HepG2 (cell line): ENCODE measurements around the gene WBP1. TPM values are rescaled to one million over a fixed set of nuclear protein-coding genes. Genes with fewer than 3 reads are reported as not detected.

Experiments used
- CCAR2 ChIP-seq: fragments of 200-400 bp; formaldehyde crosslinking; optimal IDR thresholded peaks from 2 replicates; pipeline ENCODE3; 2018; ENCODE audit warnings: low read depth, mild to moderate bottlenecking, low read length, moderate library complexity
- ETV5 ChIP-seq: IDR thresholded peaks from 2 replicates; pipeline ENCODE4 v1.6.1; 2018; ENCODE audit warnings: missing biosample characterization, missing genetic modification reagents, inconsistent platforms, borderline replicate concordance
- FIP1L1 ChIP-seq: fragments of 200-400 bp; formaldehyde crosslinking; IDR thresholded peaks from 2 replicates; pipeline ENCODE4 v1.6.1; 2018; ENCODE audit warnings: low read depth, mild to moderate bottlenecking, low read length, moderate library complexity, borderline replicate concordance; ENCODE audit not compliant: insufficient read depth
- KLF15 ChIP-seq: sonication (generic); formaldehyde crosslinking; IDR thresholded peaks from 2 replicates; pipeline ENCODE4 v1.8.1; 2023; ENCODE audit warnings: borderline replicate concordance, mild to moderate bottlenecking, inconsistent platforms, missing genetic modification reagents, mixed read lengths
- MTA3 ChIP-seq: sonication (generic); formaldehyde crosslinking; IDR thresholded peaks from 2 replicates; pipeline ENCODE4 v1.4.0; 2020; ENCODE audit warnings: missing genetic modification reagents
- MTF1 ChIP-seq: sonication (generic); formaldehyde crosslinking; IDR thresholded peaks from 2 replicates; pipeline ENCODE4 v1.5.0; 2020; ENCODE audit warnings: missing genetic modification reagents
- REPIN1 ChIP-seq: sonication (generic); formaldehyde crosslinking; IDR thresholded peaks from 2 replicates; pipeline ENCODE4 v1.8.0; 2022; ENCODE audit warnings: missing genetic modification reagents, low read depth, mild to moderate bottlenecking, borderline replicate concordance
- SALL1 ChIP-seq: sonication (generic); formaldehyde crosslinking; IDR thresholded peaks from 2 replicates; pipeline ENCODE4 v1.8.0; 2022; ENCODE audit warnings: mild to moderate bottlenecking, missing genetic modification reagents
- ZBTB20 ChIP-seq: sonication (generic); formaldehyde crosslinking; IDR thresholded peaks from 2 replicates; pipeline ENCODE4 v1.8.1; 2023; ENCODE audit warnings: missing genetic modification reagents, low read depth, mild to moderate bottlenecking, borderline replicate concordance
- ZNF256 ChIP-seq: sonication (generic); formaldehyde crosslinking; conservative IDR thresholded peaks from 2 replicates; pipeline ENCODE4 v1.4.0; 2020; ENCODE audit warnings: missing genetic modification reagents
- ZNF292 ChIP-seq: sonication (generic); formaldehyde crosslinking; IDR thresholded peaks from 2 replicates; pipeline ENCODE4 v1.8.1; 2022; ENCODE audit warnings: mild to moderate bottlenecking, low read depth, missing genetic modification reagents, borderline replicate concordance
- ZNF329 ChIP-seq: sonication (generic); formaldehyde crosslinking; IDR thresholded peaks from 2 replicates; pipeline ENCODE4 v1.9.0; 2021; ENCODE audit warnings: low read depth, mild to moderate bottlenecking, missing genetic modification reagents
- ZNF446 ChIP-seq: sonication (generic); formaldehyde crosslinking; IDR thresholded peaks from 2 replicates; pipeline ENCODE4 v1.5.0; 2020; ENCODE audit warnings: mild to moderate bottlenecking, missing genetic modification reagents
- ZNF547 ChIP-seq: sonication (generic); formaldehyde crosslinking; IDR thresholded peaks from 2 replicates; pipeline ENCODE4 v1.5.1; 2020; ENCODE audit warnings: mild to moderate bottlenecking, missing genetic modification reagents
- ZNF557 ChIP-seq: sonication (generic); formaldehyde crosslinking; IDR thresholded peaks from 2 replicates; pipeline ENCODE4 v1.4.0; 2020; ENCODE audit warnings: missing genetic modification reagents
- ZNF607 ChIP-seq: sonication (generic); formaldehyde crosslinking; IDR thresholded peaks from 2 replicates; pipeline ENCODE4 v1.5.1; 2020; ENCODE audit warnings: missing genetic modification reagents, mild to moderate bottlenecking, borderline replicate concordance
- polyA plus RNA-seq, 8 experiments: library from polyadenylated mRNA; depleted of rRNA in 3 of 8; stranded (reverse) in 7 of 8; unstranded in 1 of 8; fragments of >200 nt; fragmentation: Illumina TruSeq in 4 of 8; extraction: Trizol in 4 of 8; gene quantifications; 2 replicates each; pipeline versions ENCODE4 v1.2.1 to v1.2.3, GENCODE V29; 2011 to 2016; ENCODE audit warnings: low read depth in 4 of 8, missing spikeins in 1 of 8, mixed read lengths in 1 of 8; ENCODE audit not compliant: insufficient read depth in 1 of 8
- total RNA-seq, 5 experiments: library from RNA; depleted of rRNA; stranded (reverse); fragments of >200 nt; fragmentation: Illumina TruSeq; extraction: Trizol; gene quantifications; 2 replicates each; pipeline ENCODE4 v1.2.3, GENCODE V29; 2016; ENCODE audit warnings: low read depth in 1 of 5
- TF ChIP-seq, protein P1 (sequence below): sonication (generic); formaldehyde crosslinking; IDR thresholded peaks from 2 replicates; pipeline ENCODE4 v1.5.1; 2020; ENCODE audit warnings: mild to moderate bottlenecking, missing genetic modification reagents, borderline replicate concordance
- TF ChIP-seq, protein P2 (sequence below): sonication (generic); formaldehyde crosslinking; IDR thresholded peaks from 2 replicates; pipeline ENCODE4 v1.4.0; 2020; ENCODE audit warnings: missing genetic modification reagents, low read depth, mild to moderate bottlenecking, borderline replicate concordance
- TF ChIP-seq, protein P3 (sequence below): sonication (generic); formaldehyde crosslinking; IDR thresholded peaks from 2 replicates; pipeline ENCODE4 v1.5.0; 2020; ENCODE audit warnings: missing genetic modification reagents

WBP1 gene
- total and polyA plus RNA-seq, 2 of the 13 experiments (the other 11 are each of a cell fraction or from before 2014, with no cell fraction given), result 38.8 to 85.7 TPM

DNA sequence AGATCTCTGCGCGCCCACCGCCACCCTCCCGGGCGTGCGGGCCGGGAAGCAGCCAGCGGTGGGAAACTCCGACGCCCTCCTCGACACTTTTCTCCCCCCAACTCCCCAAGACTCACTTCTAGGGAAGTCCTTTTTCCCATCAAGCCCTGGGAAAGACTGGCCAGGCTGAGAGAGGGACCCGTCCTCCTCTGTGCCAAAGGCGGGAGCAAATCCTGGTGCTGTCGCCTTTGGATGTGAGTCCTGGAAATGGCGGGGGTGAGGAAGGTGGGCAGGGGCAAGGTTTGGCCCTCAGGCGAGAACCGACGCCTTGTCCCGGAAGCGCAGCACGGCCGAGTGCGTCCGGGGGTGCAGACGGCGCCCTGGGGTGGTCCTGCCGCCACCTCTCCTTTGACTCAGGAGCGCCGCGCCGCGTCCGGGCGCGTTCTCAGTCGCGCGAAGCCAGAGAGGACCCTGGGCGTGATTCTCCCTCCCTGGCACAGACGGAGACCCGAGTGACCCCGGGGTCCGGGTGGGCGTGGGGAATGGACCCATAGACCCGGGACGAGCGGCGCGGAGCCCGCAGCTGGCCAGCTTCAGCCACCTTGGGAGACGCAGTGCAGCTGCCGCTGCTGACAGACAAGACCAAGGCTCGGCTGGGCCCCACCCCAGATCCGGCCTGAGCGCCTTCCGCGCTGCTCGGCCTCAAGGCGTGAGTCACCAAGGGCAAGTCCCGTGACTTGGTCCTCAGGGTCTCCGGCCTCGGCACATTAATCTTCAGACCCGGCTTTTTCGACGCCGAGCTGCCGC lies 44.7 kb downstream of the WBP1 start (continued):
- TF ChIP-seq CCAR2 (peak; percentile 32), ZNF547 (peak; percentile 72), ZNF446 (CRISPR knock-in tag) (peak; percentile 95), ZBTB20 (peak; percentile 22; the same call in 1 of the 2 replicates), ZNF329 (CRISPR knock-in tag) (peak; percentile 55; the same call in 1 of the 2 replicates), ZNF607 (CRISPR knock-in tag) (peak; percentile 84; the same call in 1 of the 2 replicates), MTF1 (CRISPR knock-in tag) (0 out of 2 replicates have a peak, but pooled peaks have one; percentile 31), ZNF292 (peak; percentile 54), SALL1 (CRISPR knock-in tag) (peak; percentile 55), ZNF256 (no peak), REPIN1 (CRISPR knock-in tag) (peak; percentile 60), ZNF557 (CRISPR knock-in tag) (0 out of 2 replicates have a peak, but pooled peaks have one; percentile 9), MTA3 (CRISPR knock-in tag) (no peak), FIP1L1 (no peak; the same call in 1 of the 2 replicates), KLF15 (CRISPR knock-in tag) (peak; percentile 81; the same call in 1 of the 2 replicates), ETV5 (CRISPR knock-in tag) (peak; percentile 87)
- TF ChIP-seq, protein P1, sequence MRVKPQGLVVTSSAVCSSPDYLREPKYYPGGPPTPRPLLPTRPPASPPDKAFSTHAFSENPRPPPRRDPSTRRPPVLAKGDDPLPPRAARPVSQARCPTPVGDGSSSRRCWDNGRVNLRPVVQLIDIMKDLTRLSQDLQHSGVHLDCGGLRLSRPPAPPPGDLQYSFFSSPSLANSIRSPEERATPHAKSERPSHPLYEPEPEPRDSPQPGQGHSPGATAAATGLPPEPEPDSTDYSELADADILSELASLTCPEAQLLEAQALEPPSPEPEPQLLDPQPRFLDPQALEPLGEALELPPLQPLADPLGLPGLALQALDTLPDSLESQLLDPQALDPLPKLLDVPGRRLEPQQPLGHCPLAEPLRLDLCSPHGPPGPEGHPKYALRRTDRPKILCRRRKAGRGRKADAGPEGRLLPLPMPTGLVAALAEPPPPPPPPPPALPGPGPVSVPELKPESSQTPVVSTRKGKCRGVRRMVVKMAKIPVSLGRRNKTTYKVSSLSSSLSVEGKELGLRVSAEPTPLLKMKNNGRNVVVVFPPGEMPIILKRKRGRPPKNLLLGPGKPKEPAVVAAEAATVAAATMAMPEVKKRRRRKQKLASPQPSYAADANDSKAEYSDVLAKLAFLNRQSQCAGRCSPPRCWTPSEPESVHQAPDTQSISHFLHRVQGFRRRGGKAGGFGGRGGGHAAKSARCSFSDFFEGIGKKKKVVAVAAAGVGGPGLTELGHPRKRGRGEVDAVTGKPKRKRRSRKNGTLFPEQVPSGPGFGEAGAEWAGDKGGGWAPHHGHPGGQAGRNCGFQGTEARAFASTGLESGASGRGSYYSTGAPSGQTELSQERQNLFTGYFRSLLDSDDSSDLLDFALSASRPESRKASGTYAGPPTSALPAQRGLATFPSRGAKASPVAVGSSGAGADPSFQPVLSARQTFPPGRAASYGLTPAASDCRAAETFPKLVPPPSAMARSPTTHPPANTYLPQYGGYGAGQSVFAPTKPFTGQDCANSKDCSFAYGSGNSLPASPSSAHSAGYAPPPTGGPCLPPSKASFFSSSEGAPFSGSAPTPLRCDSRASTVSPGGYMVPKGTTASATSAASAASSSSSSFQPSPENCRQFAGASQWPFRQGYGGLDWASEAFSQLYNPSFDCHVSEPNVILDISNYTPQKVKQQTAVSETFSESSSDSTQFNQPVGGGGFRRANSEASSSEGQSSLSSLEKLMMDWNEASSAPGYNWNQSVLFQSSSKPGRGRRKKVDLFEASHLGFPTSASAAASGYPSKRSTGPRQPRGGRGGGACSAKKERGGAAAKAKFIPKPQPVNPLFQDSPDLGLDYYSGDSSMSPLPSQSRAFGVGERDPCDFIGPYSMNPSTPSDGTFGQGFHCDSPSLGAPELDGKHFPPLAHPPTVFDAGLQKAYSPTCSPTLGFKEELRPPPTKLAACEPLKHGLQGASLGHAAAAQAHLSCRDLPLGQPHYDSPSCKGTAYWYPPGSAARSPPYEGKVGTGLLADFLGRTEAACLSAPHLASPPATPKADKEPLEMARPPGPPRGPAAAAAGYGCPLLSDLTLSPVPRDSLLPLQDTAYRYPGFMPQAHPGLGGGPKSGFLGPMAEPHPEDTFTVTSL (CRISPR knock-in tag), result peak; percentile 67; the same call in 1 of the 2 replicates
- TF ChIP-seq, protein P2, sequence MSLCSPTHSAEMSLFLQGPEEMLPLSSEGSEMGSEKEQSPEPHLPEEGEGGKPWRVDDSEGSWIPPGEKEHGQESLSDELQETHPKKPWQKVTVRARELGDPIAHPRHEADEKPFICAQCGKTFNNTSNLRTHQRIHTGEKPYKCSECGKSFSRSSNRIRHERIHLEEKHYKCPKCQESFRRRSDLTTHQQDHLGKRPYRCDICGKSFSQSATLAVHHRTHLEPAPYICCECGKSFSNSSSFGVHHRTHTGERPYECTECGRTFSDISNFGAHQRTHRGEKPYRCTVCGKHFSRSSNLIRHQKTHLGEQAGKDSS (CRISPR knock-in tag), result peak; percentile 76; the same call in 1 of the 2 replicates
- TF ChIP-seq, protein P3, sequence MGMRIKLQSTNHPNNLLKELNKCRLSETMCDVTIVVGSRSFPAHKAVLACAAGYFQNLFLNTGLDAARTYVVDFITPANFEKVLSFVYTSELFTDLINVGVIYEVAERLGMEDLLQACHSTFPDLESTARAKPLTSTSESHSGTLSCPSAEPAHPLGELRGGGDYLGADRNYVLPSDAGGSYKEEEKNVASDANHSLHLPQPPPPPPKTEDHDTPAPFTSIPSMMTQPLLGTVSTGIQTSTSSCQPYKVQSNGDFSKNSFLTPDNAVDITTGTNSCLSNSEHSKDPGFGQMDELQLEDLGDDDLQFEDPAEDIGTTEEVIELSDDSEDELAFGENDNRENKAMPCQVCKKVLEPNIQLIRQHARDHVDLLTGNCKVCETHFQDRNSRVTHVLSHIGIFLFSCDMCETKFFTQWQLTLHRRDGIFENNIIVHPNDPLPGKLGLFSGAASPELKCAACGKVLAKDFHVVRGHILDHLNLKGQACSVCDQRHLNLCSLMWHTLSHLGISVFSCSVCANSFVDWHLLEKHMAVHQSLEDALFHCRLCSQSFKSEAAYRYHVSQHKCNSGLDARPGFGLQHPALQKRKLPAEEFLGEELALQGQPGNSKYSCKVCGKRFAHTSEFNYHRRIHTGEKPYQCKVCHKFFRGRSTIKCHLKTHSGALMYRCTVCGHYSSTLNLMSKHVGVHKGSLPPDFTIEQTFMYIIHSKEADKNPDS (CRISPR knock-in tag), result peak; percentile 95; the same call in 1 of the 2 replicates
